ENCODE measurements around the gene ATF4.

The ATF4 gene

DNA sequence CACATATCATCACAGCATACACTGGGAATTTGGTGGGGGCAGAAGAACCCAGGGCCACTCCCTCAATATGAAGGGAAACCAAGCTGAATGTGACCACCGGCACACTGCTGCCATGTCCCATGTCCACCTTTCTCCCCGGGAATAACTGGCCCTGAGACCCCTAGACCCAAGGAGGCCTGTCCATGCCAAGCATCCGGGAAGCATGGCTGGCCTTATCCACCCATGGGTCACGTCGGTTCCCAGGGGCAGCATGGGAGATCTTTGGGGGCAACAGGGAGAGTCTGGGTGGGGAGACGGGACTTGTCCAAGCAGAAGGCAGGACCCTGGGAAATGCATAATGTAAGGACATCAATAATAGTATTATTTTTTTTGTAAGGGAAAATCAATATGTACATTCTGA is 28.7 kb upstream of the ATF4 start:
- TF ChIP-seq, protein P1, sequence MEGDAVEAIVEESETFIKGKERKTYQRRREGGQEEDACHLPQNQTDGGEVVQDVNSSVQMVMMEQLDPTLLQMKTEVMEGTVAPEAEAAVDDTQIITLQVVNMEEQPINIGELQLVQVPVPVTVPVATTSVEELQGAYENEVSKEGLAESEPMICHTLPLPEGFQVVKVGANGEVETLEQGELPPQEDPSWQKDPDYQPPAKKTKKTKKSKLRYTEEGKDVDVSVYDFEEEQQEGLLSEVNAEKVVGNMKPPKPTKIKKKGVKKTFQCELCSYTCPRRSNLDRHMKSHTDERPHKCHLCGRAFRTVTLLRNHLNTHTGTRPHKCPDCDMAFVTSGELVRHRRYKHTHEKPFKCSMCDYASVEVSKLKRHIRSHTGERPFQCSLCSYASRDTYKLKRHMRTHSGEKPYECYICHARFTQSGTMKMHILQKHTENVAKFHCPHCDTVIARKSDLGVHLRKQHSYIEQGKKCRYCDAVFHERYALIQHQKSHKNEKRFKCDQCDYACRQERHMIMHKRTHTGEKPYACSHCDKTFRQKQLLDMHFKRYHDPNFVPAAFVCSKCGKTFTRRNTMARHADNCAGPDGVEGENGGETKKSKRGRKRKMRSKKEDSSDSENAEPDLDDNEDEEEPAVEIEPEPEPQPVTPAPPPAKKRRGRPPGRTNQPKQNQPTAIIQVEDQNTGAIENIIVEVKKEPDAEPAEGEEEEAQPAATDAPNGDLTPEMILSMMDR (IDR thresholded peaks at IDR 0.05; ENCODE audit: unreplicated experiment in 3 of 3): no peak
- no peak overlapping the region for H3K27ac Mint-ChIP-seq
- no peaks in the 10 kb centered on the region for H3K27me3 Mint-ChIP-seq (ENCODE audit: low read depth)
- H3K9me3 Mint-ChIP-seq: no peaks in the 10 kb centered on the region
- peaks cover 15% of the 10 kb centered on the region for H3K36me3 Mint-ChIP-seq (ENCODE audit: low read depth)
- peaks cover 13% of the 10 kb centered on the region for H3K4me1 Mint-ChIP-seq
- no peak overlapping the region for H3K4me3 Mint-ChIP-seq

DNA sequence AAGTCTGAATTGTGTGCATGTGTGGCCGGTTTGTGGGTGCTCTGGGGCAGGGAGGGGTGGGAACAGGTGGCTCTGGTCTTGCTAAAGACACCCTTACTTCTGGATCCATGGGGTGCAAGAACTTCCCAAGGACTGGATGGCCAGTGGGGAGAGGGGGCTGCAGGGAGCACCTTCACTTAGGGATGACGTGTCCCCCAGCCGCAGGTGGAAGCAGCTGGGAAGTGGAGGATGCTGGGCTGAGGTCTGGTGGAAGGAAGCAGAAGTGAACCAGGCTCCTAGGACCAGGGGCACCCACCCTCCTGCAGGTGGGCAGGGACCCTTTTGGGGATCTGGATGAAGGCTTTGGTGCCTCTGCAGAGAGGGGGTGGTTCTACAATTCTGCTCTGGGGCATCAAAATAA is 28.2 kb upstream of the ATF4 start:
- H3K4me3 Mint-ChIP-seq: no peak overlapping the region
- H3K36me3 Mint-ChIP-seq (ENCODE audit: low read depth): peaks cover 15% of the 10 kb centered on the region
- H3K27me3 Mint-ChIP-seq (ENCODE audit: low read depth): no peaks in the 10 kb centered on the region
- H3K9me3 Mint-ChIP-seq: no peaks in the 10 kb centered on the region
- TF ChIP-seq, protein P1 (IDR thresholded peaks at IDR 0.05; ENCODE audit: unreplicated experiment in 3 of 3): no peak
- H3K27ac Mint-ChIP-seq: no peak overlapping the region
- H3K4me1 Mint-ChIP-seq: peaks cover 13% of the 10 kb centered on the region

DNA sequence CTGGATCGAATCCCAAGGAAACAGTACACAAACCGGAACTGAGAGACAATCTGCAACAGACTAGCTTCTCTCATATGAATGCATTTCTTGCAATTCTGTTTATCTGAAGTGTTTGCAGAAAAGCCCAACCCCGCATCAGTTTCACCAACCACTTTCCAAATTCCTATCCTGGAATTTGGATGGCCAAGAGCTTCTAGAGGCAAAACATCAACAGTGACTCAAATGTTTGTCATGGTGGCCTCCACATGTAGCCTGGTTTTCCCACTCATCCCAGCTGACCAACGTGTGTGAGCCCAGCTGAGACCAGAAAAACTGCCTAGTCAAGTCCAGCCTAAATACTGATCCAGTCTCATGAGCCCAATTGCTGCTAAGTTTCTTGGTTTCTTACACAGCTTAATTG is 26.6 kb upstream of the ATF4 start:
- TF ChIP-seq, protein P1 (IDR thresholded peaks at IDR 0.05; ENCODE audit: unreplicated experiment in 3 of 3): no peak
- no peak overlapping the region for H3K4me3 Mint-ChIP-seq
- H3K36me3 Mint-ChIP-seq (ENCODE audit: low read depth): peaks cover 9% of the 10 kb centered on the region
- peaks cover 23% of the 10 kb centered on the region for H3K4me1 Mint-ChIP-seq
- H3K27me3 Mint-ChIP-seq (ENCODE audit: low read depth): peaks cover 3% of the 10 kb centered on the region
- no peaks in the 10 kb centered on the region for H3K9me3 Mint-ChIP-seq
- H3K27ac Mint-ChIP-seq: no peak overlapping the region

DNA sequence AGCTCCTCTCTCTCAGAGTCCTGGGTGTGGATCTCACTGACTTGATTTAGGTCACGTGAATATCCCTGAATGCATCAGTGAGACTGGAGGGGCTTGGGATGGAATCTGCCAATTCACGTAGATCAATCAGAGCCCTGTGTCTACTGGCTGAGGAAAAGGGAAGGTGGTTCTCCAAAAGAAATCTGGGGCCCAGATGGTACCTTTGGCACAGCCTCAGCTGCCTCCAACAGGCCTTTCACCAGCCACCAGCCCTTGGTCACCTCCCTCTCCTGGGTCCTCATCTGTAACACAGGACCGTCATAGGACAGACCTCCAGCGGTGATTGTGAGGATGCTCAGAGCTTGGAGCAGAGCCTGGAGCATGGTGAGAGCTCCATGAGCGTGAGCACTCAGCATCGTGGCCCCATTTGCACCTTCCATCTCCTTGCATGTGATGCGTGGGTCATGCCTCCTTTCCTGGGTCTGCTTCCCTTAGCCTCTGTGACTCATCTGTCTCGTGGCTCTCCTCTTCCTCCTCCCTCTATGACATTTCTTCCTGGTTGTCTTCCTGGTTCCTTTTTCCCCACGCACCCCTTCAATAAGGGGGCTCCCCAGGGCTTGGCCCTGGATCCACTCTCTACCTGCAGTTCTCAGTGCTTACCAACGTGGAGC is 25.8 kb upstream of the ATF4 start:
- Mint-ChIP-seq H3K27me3 (ENCODE audit: low read depth) (peaks cover 3% of the 10 kb centered on the region), H3K27ac (no peak overlapping the region), H3K9me3 (no peaks in the 10 kb centered on the region), H3K36me3 (ENCODE audit: low read depth) (peaks cover 8% of the 10 kb centered on the region), H3K4me1 (peaks cover 30% of the 10 kb centered on the region), H3K4me3 (no peak overlapping the region)
- TF ChIP-seq, protein P1 (IDR thresholded peaks at IDR 0.05; ENCODE audit: unreplicated experiment in 3 of 3): no peak

DNA sequence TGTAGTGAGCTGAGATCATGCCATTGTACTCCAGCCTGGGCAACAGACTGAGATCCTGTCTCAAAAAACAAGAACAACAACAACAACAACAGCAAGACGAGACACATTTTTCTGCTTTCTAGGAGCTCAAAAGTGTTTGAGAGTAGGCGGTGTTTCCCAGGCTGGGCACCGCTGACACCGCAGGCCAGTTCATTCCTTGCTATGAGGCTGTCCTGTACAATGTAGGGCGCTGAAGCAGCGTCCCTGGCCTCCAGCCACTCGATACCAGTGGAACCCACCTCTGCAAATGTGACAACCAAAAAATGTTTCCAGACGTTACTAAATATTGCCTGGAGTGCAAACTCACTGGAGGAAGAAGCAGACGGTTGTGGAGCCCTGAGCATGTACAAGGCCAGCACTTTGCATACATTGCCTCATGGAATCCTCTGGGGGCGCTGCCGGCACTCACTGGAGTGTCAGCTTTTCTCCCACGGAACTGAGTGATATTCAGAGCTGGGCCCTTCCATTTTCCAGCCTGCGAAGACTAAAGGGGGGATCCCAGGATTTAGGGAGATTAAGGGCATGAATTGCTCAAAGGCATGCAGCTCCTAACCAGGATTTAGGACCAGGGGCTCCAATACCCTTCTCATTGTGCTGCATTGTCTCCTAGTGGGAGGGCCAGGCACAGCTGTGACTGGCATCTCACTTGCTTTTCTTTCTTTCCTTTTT is 24.1 kb upstream of the ATF4 start:
- H3K9me3 Mint-ChIP-seq: no peaks in the 10 kb centered on the region
- H3K27me3 Mint-ChIP-seq (ENCODE audit: low read depth): peaks cover 3% of the 10 kb centered on the region
- H3K4me1 Mint-ChIP-seq: peaks cover 32% of the 10 kb centered on the region
- TF ChIP-seq, protein P1 (IDR thresholded peaks at IDR 0.05; ENCODE audit: unreplicated experiment in 3 of 3): peak; percentile 79 to 84 (median 81)
- H3K27ac Mint-ChIP-seq: peak overlapping the region; percentile 58 to 86 (median 69)
- H3K4me3 Mint-ChIP-seq: peak overlapping the region in 2 of 3 experiments; percentile 25 to 28
- no peaks in the 10 kb centered on the region for H3K36me3 Mint-ChIP-seq (ENCODE audit: low read depth)

Data from nephron (organoid).